22Rv1 (cell line): ENCODE data around the gene MLXIP.

Experiments
- ZFX ChIP-seq: fragments of 450-650 bp; IDR thresholded peaks from 2 replicates; pipeline ENCODE4 v1.6.1; 2017; ENCODE audit warnings: antibody characterized with exemption, borderline replicate concordance
- TF ChIP-seq, protein P1 (sequence below): fragments of 450-650 bp; IDR thresholded peaks from 2 replicates; pipeline ENCODE4 v1.5.1; 2017; ENCODE audit warnings: mild to moderate bottlenecking

DNA sequence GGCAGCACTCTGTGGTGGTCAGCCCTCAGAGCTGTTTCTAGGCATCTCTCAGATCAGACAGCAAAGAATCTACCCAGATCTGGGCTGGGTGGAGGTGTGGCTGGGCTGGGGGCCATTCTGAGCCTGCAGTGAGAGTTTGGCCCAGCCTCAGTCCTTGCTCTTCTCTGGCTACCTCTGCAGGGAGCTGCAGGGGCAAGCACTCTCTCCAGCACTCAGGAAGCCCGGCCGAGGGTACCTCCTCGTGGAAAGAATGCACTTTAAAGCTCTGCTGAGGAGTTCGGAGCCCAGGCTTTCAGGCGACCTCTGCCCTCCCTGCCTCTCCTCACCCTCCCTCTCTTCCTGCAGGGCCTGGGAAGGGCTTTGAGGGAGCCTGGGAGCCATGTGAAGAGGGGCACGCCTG is 64.3 kb downstream of the MLXIP start:
- TF ChIP-seq, protein P1, sequence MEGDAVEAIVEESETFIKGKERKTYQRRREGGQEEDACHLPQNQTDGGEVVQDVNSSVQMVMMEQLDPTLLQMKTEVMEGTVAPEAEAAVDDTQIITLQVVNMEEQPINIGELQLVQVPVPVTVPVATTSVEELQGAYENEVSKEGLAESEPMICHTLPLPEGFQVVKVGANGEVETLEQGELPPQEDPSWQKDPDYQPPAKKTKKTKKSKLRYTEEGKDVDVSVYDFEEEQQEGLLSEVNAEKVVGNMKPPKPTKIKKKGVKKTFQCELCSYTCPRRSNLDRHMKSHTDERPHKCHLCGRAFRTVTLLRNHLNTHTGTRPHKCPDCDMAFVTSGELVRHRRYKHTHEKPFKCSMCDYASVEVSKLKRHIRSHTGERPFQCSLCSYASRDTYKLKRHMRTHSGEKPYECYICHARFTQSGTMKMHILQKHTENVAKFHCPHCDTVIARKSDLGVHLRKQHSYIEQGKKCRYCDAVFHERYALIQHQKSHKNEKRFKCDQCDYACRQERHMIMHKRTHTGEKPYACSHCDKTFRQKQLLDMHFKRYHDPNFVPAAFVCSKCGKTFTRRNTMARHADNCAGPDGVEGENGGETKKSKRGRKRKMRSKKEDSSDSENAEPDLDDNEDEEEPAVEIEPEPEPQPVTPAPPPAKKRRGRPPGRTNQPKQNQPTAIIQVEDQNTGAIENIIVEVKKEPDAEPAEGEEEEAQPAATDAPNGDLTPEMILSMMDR: no peak
- TF ChIP-seq ZFX: no peak
